ENCODE measurements around the gene IRF4.

DNA sequence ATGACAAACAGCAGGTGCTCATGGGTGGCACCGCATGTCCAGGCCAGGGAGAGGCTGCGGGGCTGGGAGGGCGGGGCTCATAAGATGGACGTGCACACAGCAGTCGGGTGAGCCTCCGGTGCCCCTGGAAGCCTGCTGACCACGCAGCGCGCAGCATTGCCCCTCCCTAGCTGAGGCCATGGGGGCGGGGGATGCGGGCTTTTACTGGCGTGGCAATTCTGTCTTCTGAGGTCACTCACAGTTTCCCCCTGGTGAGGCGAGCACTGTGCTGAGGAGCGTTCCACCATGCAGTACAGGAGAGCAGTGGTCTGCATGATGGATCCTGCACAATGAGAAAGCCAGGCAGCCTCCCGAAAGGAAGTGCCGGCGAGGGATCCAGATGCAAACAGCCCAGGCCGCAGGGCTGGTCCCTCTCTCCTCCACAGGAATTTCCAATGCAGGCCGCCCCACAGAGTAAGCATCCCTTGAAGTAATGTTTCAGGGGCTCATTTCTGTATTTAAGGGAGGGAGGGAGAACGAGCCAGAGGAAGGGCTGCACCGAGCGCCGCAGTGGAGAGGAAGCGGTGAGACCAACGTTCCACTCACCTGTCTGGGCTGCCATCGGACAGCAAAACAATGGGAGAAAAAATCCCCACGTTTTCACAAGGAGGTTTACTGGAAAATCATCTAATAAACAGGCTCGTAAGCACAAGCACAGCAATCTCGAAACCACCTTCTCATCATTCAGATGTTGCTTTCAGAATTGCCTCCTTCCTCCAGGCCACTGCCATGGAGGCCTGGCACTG, 56.0 kb downstream of the IRF4 start:
- TF ChIP-seq CTCF (IDR thresholded peaks at IDR 0.05) (no peak), TCF7L2 (IDR thresholded peaks at IDR 0.05; ENCODE audit: low read depth, low read length) (no peak)

Measured in Panc1 (cell line).